Measurements from ENCODE around the gene ST13. TPM values are rescaled to one million over a fixed set of nuclear protein-coding genes. Genes with fewer than 3 reads are reported as not detected.
"Not testable (repeated sequence)": the region's sequence is repeated elsewhere in the genome, so short reads cannot be mapped to it uniquely, and the experiment has no call there.

The ST13 gene

GRCh38 chr22:40781749-40782148 lies 74.7 kb downstream of the ST13 start:
- H2AFZ ChIP-seq (ENCODE audit: low read length); H4K8ac ChIP-seq (ENCODE audit: low read depth, low read length); H3K4me2 ChIP-seq (ENCODE audit: insufficient read depth, low read length, poor library complexity, severe bottlenecking); H3K27me3 ChIP-seq (ENCODE audit: control insufficient read depth in 3 of 3, insufficient read depth in 3 of 3, low read depth in 1 of 3, low read length in 3 of 3); H3K4ac ChIP-seq (ENCODE audit: low read length); H3K4me1 ChIP-seq (ENCODE audit: control insufficient read depth in 2 of 2, insufficient read depth in 1 of 2, low read depth in 1 of 2, low read length in 2 of 2); DNase-seq (ENCODE audit: low spot score); H2BK12ac ChIP-seq (ENCODE audit: low read length); H4K91ac ChIP-seq (ENCODE audit: low read depth, low read length, poor library complexity); H3K18ac ChIP-seq (ENCODE audit: low read length); H3K79me1 ChIP-seq (ENCODE audit: low read depth, low read length); H3K9me3 ChIP-seq (replicated peaks in 1 of 2; ENCODE audit: control insufficient read depth in 2 of 2, insufficient read depth in 1 of 2, low read depth in 1 of 2, low read length in 2 of 2); H3K27ac ChIP-seq (replicated peaks; ENCODE audit: low read length); H3K14ac ChIP-seq (ENCODE audit: low read length); H2BK5ac ChIP-seq (ENCODE audit: low read length); H3K9ac ChIP-seq (ENCODE audit: low read depth, low read length, poor library complexity); H3K23ac ChIP-seq (ENCODE audit: low read depth, low read length, poor library complexity); H2BK15ac ChIP-seq (ENCODE audit: low read length); H2AK5ac ChIP-seq (ENCODE audit: low read depth, low read length); H3K4me3 ChIP-seq (ENCODE audit: low read length in 2 of 2); H2BK120ac ChIP-seq (ENCODE audit: low read depth, low read length): not testable (repeated sequence)
- H3K36me3 ChIP-seq (replicated peaks in 1 of 2; ENCODE audit: control insufficient read depth in 2 of 2, insufficient read depth in 2 of 2, low read length in 2 of 2) = peaks cover 4 to 51% of the 10 kb centered on the region in 2 donors
- no CpG with 5 or more reads among the region's 14 CpGs for WGBS, 2 donors (ENCODE audit: extremely low coverage in 2 of 2, insufficient read length in 2 of 2, insufficient replicate concordance in 1 of 2)

Small RNA genes within 50 kb of the gene (small RNA-seq; reads per million reads assigned to genes)
- gene JTBP1 (ENCODE audit: insufficient read depth) (not detected), gene MIR4766 (ENCODE audit: insufficient read depth) (1.6 reads per million)
